RWPE1 (cell line): Measurements from ENCODE around the gene LRRC8A.
"Not testable (repeated sequence)": the region's sequence is repeated elsewhere in the genome, so short reads cannot be mapped to it uniquely, and the experiment has no call there.

Source experiments
- CTCF ChIA-PET: fragments of 350-600 bp; sonication (Branson Sonifier 250); formaldehyde crosslinking; extraction: SDS; loops from one replicate; lab custom pipeline; 2021; lab: Yijun Ruan, JAX
- POLR2A ChIA-PET: fragments of 400-600 bp; formaldehyde crosslinking; extraction: SDS; loops from one replicate; lab custom pipeline; 2020; ENCODE audit warnings: antibody characterized with exemption; ENCODE audit not compliant: low non-redundant PET; lab: Yijun Ruan, JAX
- DNase-seq: peaks from one replicate; pipeline ENCODE4 v3.0.0; 2012; ENCODE audit warnings: low spot score
- H3K27ac ChIP-seq: fragments of 450-650 bp; 2 replicates; pipeline ENCODE4 v1.5.1; 2017
- CTCF ChIP-seq: fragments of 450-650 bp; conservative IDR thresholded peaks from 2 replicates; pipeline ENCODE4 v1.5.1; 2017; ENCODE audit warnings: low read depth, mild to moderate bottlenecking

LRRC8A gene

GRCh38 chr9:128936171-128936865 is 54.4 kb downstream of the LRRC8A start:
- H3K27ac ChIP-seq: no peak overlapping the region
- no peak for TF ChIP-seq CTCF
- ChIA-PET CTCF (interaction anchor here (1.0 to 1.7 kb wide), 2 partner anchors 8 to 9 kb away, joined by 6 to 8 read pairs; no protein-coding TSS in a partner anchor), POLR2A (interaction anchor here (0.6 kb wide), 1 partner anchor 227 kb away, joined by 5 read pairs; no protein-coding TSS in a partner anchor)
- DNase-seq: no peak

GRCh38 chr9:128937310-128938165 is 55.6 kb downstream of the LRRC8A start:
- H3K27ac ChIP-seq: peak overlapping the region; percentile 42
- DNase-seq: no peak
- TF ChIP-seq CTCF: no peak
- CTCF ChIA-PET: interaction anchor here (0.5 to 1.7 kb wide), 5 partner anchors 9 to 119 kb away, joined by 3 to 8 read pairs (median 3); no protein-coding TSS in a partner anchor
- POLR2A ChIA-PET: no interaction called here

- no peak for TF ChIP-seq CTCF
- H3K27ac ChIP-seq: peak overlapping the region; percentile 69
- ChIA-PET CTCF (no interaction called here), POLR2A (no interaction called here)
- DNase-seq: no peak
Observed at GRCh38 chr9:128940271-128940921, 58.5 kb downstream of the LRRC8A start.

- no peak for TF ChIP-seq CTCF
- no peak for DNase-seq
- H3K27ac ChIP-seq: peak overlapping the region; percentile 69
- ChIA-PET POLR2A (no interaction called here), CTCF (interaction anchor here (0.8 kb wide), 1 partner anchor 78 kb away, joined by 4 read pairs; no protein-coding TSS in a partner anchor)
Observed at GRCh38 chr9:128940946-128941755, 59.2 kb downstream of the LRRC8A start.

- ChIA-PET POLR2A (no interaction called here), CTCF (interaction anchor here (1.0 kb wide), 1 partner anchor 9 kb away, joined by 3 read pairs; no protein-coding TSS in a partner anchor)
- no peak for DNase-seq
- peak overlapping the region; percentile 69 for H3K27ac ChIP-seq
- no peak for TF ChIP-seq CTCF
Observed at GRCh38 chr9:128943832-128944620, 62.1 kb downstream of the LRRC8A start.

- POLR2A ChIA-PET: interaction anchor here (0.6 kb wide), 2 partner anchors 29 to 79 kb away, joined by 4 read pairs; no protein-coding TSS in a partner anchor
- DNase-seq, CTCF ChIA-PET: not testable (repeated sequence)
- H3K27ac ChIP-seq: peak overlapping the region; percentile 69
Observed at GRCh38 chr9:128944966-128945365, 63.0 kb downstream of the LRRC8A start.
